HG03469 (cell line): ENCODE measurements around the gene CABLES2.

Source experiments
- ATAC-seq: cut with Tn5 transposase; IDR thresholded peaks from one replicate; pipeline ENCODE4 v1.9.1; 2021; ENCODE audit warnings: mild to moderate bottlenecking, moderate library complexity, moderate number of reproducible peaks; ENCODE audit not compliant: unreplicated experiment

CABLES2 gene

DNA sequence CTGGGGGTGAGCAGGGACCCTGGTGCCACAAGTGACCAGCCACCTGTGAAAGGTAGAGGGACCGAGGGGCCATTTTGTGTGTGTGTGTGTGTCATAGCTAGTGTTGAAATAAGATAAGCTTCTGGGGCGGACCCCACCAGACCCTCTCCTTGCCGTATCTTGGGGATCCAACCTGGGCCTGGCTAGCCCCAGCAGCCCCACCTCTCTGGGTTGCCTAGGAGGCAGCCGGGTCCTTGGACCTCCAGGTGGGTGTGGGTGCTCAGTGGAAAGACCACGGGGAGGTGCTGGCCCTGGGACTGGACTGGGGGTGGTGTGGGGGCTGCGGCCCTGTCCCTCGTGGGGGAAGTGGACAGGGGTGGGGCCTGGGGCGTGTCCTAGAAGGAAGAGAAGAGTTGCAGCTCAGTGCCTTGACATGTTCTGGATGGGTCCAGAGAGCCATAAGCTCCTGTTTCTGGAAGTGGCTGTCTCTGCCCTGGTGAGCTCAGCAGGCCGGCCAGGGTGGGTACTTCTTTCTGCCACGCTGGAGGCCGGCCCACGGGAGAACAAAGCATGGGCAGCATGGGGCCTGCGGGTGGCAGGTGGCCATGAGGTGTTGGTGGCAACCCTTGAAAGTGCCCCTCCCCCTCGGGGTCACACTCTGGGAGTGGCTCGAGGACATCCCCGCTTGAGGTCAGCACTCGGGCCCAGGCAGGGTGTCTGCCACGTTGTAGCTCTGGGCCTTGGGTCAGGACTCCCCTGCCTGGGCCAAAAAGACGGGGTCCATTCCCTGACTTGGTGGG is 11.8 kb upstream of the CABLES2 start:
- ATAC-seq, result no peak

DNA sequence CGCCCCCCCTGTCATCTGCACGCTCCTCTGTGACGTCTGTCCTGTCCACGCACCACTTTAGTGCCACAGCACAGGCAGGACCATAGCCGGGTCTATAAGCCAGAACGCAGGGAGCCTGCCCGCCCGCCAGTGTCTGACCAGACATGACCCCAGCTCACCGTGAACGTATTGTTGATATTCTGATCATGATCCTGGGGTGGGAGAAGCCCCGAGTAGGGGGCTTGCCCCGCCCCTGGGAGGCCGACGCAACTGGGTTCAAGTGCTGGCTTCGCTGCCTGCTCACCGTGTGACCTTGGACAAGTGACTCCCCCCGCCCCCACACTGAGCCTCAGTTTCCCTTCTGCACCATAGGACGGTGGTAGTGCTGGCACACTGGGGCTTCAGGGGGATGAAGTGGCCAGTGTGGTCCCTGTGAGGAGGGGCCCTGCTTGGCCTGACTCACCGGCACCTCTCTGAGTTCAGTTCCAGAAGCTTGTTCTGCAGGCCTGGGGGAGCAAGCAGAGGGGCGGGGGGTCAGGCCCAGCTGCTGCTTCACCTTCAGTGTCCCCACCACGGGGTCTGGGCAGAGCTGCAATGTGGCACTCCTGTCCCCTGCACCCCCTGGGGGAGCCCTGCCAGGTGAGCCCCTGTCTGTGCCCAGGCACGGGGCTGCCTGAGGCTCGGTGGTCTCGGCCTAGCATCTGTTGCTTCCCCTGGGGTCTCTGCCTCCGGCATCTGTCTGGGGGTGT is 11.1 kb upstream of the CABLES2 start:
- ATAC-seq, result no peak

DNA sequence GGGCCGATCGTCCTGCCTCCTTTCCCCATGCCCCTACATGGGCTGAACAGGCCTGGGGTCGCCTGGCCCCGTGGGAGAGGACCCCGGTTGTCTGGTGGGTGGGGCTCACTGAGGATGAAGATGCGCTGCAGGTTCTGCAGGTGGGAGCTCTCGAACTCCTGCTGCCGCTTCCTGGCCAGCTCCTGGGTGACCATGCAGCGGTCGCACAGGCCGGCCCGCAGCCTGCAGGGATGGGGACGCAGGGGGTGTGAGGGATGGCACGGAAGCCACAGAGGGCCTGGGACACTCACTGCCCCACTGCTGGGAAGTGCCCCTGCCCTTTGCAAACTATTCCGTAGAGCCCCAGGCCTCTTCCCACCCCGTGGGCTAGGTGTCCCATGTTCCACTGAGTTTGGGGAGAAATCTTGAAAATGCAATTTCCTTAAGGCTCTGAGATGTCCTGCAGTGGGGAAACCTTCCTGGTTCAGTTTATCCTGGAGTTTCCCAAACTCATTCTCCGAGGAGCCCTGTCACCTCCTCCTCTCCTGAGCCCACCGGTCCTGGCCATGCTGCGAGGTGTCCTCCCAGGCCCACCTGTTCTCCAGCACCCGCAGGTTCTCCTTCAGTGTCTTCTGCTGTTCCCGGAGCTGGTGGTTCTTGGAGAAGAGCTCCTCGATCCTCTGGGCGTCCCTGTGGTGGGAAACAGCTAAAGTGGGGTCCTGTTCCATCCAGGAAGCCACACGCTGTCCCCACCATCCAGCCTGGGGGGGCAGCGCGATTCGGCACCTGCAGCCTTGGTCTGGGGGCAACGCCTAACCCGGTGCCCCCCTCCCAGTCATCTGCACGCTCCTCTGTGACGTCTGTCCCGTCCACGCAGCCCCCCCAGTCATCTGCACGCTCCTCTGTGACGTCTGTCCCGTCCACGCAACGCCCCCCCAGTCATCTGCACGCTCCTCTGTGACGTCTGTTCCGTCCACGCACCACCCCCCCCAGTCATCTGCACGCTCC is 9.9 kb upstream of the CABLES2 start:
- ATAC-seq, result no peak

DNA sequence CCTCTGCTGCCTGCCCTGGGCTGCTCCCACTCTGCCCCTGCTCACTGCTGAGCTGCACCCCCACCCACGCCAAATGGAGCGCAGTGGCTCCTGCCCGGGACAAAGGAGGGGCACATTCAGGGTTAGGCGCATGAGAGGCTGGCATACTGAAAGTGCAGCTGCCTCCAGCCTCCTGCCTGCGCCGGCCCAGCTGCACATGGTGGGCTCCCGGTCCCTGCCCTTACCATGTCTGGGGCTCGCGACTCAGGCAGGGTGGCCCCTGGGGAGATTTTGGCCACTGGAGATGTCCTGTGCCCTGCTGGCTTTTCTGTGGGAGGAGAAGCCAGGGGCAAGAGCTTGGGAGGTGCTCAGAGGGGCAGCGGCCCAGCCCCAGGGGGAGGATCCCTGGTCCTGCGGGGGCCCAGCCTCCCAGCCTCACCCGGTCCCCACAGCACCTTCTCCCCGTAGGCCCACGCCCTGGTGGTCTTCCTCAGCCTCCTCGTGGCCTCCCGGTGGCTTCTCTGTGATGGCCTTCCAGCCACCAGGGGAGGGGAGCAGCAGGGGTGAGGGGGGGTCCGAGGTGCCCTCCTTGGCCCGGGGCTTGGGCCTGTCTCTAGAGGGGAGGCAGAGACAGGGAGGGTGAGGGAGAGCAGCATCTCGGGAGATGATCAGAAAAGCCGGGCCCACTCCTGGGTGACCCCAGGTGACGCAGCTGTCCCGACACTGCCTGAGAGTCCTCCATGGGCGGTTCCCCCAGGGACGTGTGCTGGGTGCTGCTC is 8.4 kb upstream of the CABLES2 start:
- ATAC-seq, result no peak

DNA sequence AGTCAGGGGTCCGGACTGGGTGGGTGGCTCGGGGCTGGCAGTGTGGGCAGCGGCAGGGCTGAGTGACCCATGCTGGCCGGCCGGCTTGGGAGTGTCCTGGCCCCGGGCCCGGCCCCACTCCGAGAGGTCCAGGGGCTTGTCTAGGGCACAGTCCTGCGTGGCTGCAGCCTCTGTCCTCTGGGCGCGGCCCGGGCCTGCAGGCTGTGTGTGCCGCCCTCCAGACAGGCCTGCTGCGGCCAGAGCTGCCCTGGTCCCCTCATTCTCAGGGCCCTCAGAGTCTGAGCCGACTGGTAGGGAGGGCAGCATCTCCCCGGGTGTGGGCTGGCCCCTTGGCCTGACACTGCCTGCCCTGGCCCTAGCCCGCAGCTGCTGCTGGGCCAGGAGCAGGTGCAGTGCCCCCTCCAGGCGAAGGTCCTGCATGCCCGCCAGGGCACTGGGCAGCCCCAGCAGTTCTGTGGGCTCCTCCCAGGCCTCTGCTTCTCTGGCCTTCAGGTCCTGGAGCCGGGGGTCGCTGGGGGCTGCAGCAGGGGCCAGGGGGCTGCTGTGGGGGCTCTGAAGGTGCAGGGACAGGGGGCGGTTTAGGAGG is 6.9 kb upstream of the CABLES2 start:
- no peak for ATAC-seq

DNA sequence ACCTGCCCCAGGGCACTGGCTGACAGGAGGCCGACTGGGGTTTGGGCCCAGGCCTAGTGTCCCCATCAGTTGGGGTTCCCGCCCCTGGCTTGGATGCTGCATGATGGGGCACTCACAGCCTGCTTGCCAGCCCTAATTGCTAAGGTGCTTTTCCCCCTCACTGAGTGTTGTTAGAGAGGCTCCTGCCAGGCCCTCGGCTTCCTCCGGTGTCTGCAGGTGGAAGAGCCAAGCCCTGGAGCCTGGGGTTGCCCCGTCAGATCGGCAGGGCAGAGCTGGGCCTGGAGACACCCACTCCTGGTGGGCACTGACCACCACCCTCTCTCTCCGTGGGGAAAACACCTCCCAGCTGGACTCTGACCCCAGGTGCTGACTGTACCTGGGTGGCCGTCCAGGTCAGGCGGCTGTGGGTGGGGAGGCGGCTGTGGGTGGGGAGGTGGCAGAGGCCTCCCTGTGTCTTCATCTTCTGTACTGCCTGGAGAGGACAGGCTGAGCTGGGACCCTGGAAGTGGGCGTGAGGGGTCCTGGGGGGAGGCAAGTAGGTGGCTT is 6.0 kb upstream of the CABLES2 start:
- ATAC-seq, result no peak

DNA sequence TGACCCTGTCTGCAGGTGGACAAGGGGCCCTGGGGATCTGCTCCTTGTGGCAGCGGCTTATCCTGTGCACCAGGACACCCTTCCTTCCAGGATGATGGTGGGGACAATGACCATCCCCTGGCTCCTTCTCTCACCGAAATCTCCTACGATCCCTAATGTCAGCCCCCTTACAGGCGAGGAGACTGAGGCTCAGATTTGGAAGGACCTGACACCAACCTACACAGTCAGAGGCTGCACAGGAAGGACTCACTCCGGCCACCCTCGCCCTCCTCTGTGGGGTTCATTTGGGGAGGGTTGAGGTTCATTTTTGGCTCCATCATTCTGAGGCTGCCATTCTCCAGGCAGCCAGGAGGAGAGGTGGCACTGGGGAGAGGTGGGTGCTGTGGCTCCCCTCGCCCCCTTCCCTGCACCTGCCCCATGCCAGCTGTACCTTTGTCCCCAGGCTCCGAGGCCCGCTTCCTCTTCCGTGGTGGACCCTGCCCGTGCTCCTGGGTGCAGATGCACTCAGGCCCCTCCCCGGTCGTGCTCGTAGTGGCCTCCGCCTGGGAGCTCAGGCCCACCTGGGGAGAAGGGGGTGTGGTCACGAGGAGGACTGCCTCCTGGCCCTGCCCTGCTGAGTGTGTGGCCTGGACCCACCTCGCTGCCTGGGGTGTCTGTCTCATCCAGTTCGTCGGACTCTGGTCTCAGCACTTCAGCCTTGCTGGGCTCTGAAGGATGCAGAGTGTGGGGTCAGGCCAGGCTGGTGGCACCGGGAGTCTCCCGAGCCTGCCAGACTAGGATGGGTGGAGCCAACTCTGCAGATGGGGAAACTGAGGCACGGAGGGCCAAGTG is 5.3 kb upstream of the CABLES2 start:
- no peak for ATAC-seq

DNA sequence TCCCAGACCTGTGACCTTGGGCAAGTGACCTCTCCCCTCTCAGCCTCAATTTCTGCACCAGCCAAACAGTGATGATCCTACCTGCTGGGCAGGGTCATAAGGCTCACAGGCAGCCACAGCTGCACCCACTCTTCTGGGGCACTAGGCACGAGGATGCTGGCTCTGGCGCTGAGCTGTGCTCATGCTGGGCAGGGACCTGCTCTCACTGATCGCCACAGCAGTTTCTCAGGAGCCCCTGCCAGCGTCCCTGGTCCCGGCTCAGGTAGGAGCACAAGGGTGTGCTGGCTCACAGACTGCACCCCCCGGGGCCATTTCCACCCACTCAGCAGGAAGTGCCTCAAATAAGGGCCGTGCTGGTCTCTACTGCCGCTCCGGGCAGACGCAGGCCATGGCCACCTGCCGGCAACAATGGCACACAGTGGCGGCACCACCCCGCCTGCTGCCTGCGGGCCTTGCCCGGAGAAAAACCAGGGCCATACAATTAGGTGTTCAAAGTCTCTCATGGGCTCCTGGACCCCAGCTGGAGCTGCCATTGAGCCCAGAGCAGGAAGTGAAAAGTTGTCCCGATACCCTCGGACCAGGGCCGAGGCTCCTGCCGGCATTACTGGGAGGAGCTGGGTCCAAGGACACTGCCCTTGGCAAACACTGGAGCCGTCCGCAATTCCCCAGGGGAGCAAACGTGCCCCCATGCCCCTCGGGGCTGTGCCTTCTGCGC is 4.6 kb upstream of the CABLES2 start:
- ATAC-seq, result no peak

DNA sequence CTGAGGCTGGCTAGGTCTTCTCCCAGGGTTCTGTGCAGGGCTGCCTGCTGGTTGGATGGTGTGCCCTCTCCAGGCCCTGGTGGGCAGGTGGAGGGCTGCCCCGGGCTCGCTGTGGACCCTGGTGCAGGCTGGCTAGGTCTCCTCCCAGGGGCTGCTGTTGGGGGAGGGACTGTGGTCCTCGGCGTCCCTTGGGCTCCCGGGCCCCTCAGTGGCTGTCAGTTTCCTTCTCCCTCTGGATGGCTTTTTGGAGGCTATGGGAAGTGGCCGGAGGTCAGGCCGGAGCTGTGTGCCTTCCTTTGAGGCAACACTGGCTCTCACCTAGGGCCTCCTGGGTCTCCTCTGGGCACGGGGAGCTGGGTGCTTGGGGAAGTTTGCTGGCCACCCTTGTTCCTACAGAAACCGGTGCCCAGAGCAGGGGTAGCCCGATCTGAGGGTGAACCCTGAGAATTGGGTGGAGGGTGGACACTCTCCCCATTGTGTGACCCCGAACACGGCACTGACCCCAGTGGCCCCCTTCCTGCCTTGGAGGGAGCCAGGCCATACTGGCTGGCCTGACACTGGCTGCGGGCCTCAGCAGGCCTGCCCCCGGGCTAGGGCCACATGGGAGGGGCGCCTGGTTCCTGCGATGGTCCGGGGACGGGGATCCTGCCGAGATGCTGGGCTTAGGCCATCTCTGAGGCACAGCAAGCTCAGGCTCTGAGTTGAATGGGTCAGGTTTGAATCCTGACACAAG is 3.8 kb upstream of the CABLES2 start:
- ATAC-seq, result no peak

DNA sequence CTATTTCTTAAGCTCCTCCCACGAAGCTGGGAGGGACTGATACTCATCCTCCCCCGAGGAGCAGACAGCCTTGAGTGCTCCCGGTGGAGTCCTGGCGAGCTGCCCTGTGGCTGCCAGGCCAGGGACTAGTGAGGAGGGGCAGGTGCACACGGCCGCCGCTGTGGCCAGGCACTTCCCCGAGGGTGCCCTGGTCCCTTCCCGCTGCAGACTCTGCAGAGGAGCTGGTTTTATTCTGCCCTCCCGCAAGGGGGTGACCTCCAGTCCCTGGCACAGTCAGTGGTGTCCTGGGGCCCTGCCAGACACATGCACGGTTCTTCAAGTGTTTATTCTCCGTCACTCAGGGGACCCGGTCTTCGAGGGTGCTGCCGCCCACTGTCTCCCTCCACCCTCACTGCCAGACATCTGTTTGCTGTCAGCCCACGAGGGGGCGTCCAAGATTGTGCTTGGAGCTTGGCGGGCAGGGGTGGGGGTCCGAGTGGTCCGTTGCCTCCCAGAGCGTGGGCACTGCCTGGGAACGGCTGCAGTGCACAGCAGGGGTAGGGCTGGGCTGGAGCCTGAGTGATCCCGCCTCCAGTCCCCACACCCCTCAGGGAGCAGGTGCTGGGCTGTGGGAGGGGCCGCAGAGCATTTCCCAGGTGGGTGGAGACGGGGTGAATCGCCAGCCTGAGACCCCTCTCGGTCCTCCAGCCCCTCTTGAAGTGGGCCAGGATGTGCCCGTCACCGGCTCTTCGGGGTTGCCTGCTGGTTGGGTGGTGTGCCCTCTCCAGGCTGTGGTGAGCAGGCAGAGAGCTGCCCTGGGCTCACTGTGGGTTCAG is 3.1 kb upstream of the CABLES2 start:
- ATAC-seq, result no peak

DNA sequence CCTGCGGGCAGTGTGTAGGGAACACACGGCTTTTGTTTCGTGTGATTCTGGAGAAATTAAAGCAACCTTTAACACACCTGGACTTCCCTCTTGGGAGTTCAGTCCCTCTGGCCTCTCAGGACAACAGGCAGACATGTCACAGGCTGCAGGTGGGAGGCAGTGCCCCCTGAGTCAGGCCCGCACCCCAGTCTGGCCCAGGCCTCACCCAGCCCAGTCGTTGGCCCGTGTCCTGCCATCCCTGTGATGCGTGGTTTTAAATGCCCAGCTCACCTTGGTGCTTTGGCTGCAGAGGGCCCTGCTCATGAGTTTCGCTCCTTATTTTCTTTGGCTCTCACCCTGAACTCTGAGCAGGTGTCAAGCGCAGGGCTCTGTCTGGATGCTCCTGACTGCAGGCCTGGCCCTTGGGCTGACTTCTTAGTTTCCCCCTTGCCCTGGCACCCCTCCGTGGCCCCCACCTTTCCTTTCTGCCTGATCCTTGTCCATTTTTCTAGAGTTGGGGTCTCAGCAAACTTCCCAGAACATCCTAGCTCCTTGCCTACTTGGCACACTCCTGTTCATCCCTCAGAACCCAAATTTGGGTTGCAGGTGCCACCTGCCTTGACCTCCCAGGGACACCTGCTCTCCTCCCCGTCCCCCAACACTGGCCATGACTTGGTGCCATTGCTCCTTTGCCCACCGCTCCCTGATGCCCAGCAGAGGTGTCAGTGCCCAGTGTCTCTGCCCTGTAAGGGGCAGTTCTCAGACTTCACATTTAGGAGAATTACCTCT is 2.2 kb upstream of the CABLES2 start:
- ATAC-seq, result no peak

DNA sequence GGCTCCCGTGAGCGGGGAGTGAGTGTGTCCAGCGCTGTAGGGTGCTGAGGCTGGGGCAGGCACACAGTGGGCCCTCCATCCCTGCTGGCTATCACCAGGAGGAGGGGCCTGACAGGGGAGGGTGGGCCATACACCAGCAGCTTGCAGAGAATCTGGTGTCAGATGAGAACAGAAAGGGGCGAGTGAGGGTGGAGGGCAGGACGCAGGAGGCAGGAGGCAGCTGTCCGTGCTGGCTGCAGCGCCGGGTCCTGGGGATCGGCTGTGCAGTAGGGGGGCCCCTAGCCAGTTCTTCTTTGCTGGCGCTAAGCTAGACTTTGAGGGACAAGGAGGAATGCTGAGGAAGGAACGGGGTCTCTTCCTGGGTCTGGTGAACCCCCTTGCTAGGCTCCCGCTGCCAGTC is 1.6 kb upstream of the CABLES2 start:
- no peak for ATAC-seq

DNA sequence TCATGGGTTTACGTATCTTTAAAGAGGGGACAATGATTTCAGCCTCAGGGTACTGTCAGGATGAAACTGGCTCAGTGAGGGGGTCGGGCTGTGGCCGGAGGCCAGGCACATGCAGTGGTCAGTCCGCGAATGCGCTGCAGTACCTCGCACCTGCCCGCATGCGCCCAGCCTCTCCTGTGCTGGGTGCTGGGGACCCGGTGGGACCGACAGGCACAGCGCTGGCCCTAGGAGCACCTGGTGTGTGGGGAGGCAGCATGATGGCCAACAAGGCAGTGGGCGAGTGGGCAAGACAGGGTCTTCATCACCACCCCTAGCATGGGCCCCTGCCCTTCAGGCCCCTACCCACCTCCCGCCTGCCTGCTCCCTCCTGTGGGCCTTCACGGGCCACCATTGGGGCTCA is 970 bp upstream of the CABLES2 start:
- no peak for ATAC-seq

DNA sequence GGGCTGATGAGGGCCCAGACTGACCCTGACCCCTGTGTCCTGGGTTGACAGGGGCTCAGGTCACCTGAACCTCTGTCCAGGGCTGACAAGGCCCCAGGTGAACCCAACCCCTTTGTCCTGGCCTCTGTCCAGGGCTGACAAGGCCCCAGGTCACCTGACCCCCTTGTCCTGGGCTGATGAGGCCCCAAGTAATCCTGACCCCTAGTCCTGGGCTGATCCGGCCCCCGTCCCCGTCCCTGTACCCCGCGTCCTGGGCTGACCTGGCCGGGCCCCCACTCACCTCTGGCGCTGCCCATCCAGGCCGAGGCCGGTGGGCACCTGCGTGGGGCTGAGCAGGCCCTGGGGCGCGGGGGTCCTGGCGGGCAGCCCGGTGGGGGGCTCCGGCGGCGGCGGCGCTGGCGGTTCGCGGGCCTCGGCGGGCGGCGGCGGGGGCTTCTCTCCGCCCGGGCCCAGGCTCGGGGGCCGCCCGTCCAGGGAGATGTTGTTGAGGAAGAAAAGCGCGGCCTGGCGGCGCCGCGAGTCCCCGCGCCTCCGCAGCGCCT is 379 bp downstream of the CABLES2 start:
- no peak for ATAC-seq

DNA sequence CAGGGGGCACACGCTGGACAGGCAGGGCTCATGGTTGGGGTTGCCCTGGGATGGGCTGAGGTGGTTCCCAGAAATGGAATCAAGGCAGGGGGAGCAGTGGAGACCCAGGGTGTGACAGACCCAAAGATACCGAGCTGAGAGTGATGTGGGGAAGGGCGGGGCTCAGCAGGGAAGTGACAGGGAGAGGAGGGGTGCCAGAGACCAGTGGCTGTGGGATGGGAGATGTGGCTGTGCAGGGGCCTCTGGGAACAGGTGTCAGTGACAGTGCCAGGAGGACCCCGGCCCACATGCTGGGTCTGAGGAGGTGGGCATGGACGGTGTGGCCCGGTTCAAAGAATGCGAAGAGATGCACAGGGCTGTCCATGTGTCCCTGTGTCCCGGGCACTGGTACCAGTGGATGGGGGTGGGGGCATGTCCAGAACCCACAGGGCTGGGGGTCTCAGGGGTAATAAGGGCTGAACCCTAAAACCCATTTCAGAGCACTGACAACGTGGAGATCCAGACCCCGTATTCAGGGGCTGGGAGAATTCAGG is 1.0 kb downstream of the CABLES2 start:
- no peak for ATAC-seq
